HEK293 (cell line): ENCODE measurements around the gene UGT1A10.

Experiments used
- CTCF ChIA-PET: fragments of 350-600 bp; formaldehyde crosslinking; extraction: SDS; loops from one replicate; lab custom pipeline; 2021; ENCODE audit warnings: antibody characterized with exemption; lab: Yijun Ruan, JAX
- POLR2A ChIA-PET: fragments of 300-600 bp; formaldehyde crosslinking; extraction: SDS; loops from one replicate; lab custom pipeline; 2020; ENCODE audit warnings: antibody characterized with exemption, inconsistent platforms; lab: Yijun Ruan, JAX
- H3K27ac ChIP-seq: fragments of 200-500 bp; sonication (Bioruptor generic); 2 replicates; pipeline ENCODE4 v1.5.1; 2014; ENCODE audit warnings: low read depth, low read length, control low read depth, inconsistent platforms; ENCODE audit errors: extremely low read depth
- H3K36me3 ChIP-seq, 2 experiments: fragments of 200-500 bp in 1 of 2; sonication (Bioruptor generic) in 1 of 2; 1 replicate in 1 of 2; 2 replicates in 1 of 2; pipeline ENCODE4 v1.5.1; 2014 to 2017; ENCODE audit warnings: inconsistent platforms in 2 of 2, low read length in 2 of 2; ENCODE audit not compliant: control insufficient read depth in 2 of 2, insufficient read depth in 1 of 2
- H3K4me1 ChIP-seq: fragments of 200-500 bp; sonication (Bioruptor generic); 2 replicates; pipeline ENCODE4 v1.5.1; 2014; ENCODE audit warnings: mild to moderate bottlenecking, low read length, inconsistent platforms; ENCODE audit not compliant: control insufficient read depth, insufficient read depth
- H3K4me3 ChIP-seq: 2 replicates; pipeline ENCODE4 v1.5.1; 2011; ENCODE audit warnings: low read depth, mild to moderate bottlenecking, control low read depth, low read length, moderate library complexity
- H3K9me3 ChIP-seq: fragments of 200-500 bp; sonication (Bioruptor generic); 2 replicates; pipeline ENCODE4 v1.5.1; 2014; ENCODE audit warnings: low read depth, low read length, inconsistent platforms; ENCODE audit not compliant: control insufficient read depth, insufficient read depth
- BCL11A ChIP-seq: fragments of 450-650 bp; formaldehyde crosslinking; IDR thresholded peaks from 2 replicates; pipeline ENCODE4 v1.5.1; 2016; ENCODE audit warnings: low read depth, missing biosample characterization, missing genetic modification characterization
- GLI2 ChIP-seq: fragments of 450-650 bp; formaldehyde crosslinking; IDR thresholded peaks from 2 replicates; pipeline ENCODE4; 2017; ENCODE audit warnings: missing biosample characterization, missing genetic modification characterization, low read depth, borderline replicate concordance
- GLI4 ChIP-seq: fragments of 450-650 bp; formaldehyde crosslinking; IDR thresholded peaks from 2 replicates; pipeline ENCODE4 v1.5.1; 2016; ENCODE audit warnings: missing biosample characterization, missing genetic modification characterization
- HOXA7 ChIP-seq: sonication (generic); formaldehyde crosslinking; IDR thresholded peaks from 2 replicates; pipeline ENCODE4 v1.8.1; 2022; ENCODE audit warnings: missing genetic modification reagents, borderline replicate concordance
- SCRT2 ChIP-seq: fragments of 450-650 bp; formaldehyde crosslinking; IDR thresholded peaks from 2 replicates; pipeline ENCODE4 v1.5.1; 2016; ENCODE audit warnings: missing biosample characterization, missing genetic modification characterization
- TRIM28 ChIP-seq: IDR thresholded peaks from 2 replicates; pipeline ENCODE4 v1.6.1; 2011; ENCODE audit warnings: low read length, control low read depth, borderline replicate concordance
- ZFP37 ChIP-seq: fragments of 450-650 bp; formaldehyde crosslinking; IDR thresholded peaks from 2 replicates; pipeline ENCODE4 v1.5.1; 2016; ENCODE audit warnings: missing biosample characterization, missing genetic modification characterization
- ZNF10 ChIP-seq: fragments of 450-650 bp; formaldehyde crosslinking; IDR thresholded peaks from 2 replicates; pipeline ENCODE4 v1.5.1; 2017; ENCODE audit warnings: missing biosample characterization, missing genetic modification characterization
- ZNF114 ChIP-seq: fragments of 450-650 bp; formaldehyde crosslinking; IDR thresholded peaks from 2 replicates; pipeline ENCODE4 v1.5.0; 2017; ENCODE audit warnings: missing biosample characterization, missing genetic modification characterization
- ZNF157 ChIP-seq: fragments of 450-650 bp; formaldehyde crosslinking; IDR thresholded peaks from 2 replicates; pipeline ENCODE4 v1.5.1; 2016; ENCODE audit warnings: missing biosample characterization, missing genetic modification characterization
- ZNF16 ChIP-seq: fragments of 450-650 bp; formaldehyde crosslinking; IDR thresholded peaks from 2 replicates; pipeline ENCODE4 v1.5.1; 2016; ENCODE audit warnings: low read depth, missing biosample characterization, missing genetic modification characterization
- ZNF221 ChIP-seq: fragments of 450-650 bp; formaldehyde crosslinking; IDR thresholded peaks from 2 replicates; pipeline ENCODE4 v1.5.1; 2017; ENCODE audit warnings: missing biosample characterization, missing genetic modification characterization, borderline replicate concordance
- ZNF23 ChIP-seq: fragments of 450-650 bp; formaldehyde crosslinking; IDR thresholded peaks from 2 replicates; pipeline ENCODE4 v1.5.1; 2016; ENCODE audit warnings: missing biosample characterization, missing genetic modification characterization, borderline replicate concordance
- ZNF335 ChIP-seq: fragments of 450-650 bp; formaldehyde crosslinking; conservative IDR thresholded peaks from 2 replicates; pipeline ENCODE4 v1.5.1; 2016; ENCODE audit warnings: missing biosample characterization, missing genetic modification characterization
- ZNF366 ChIP-seq: fragments of 450-650 bp; formaldehyde crosslinking; conservative IDR thresholded peaks from 2 replicates; pipeline ENCODE4 v1.5.1; 2016; ENCODE audit warnings: missing biosample characterization, missing genetic modification characterization
- ZNF37A ChIP-seq: fragments of 450-650 bp; IDR thresholded peaks from 2 replicates; pipeline ENCODE4 v1.5.1; 2018; ENCODE audit warnings: missing biosample characterization, missing genetic modification characterization
- ZNF521 ChIP-seq: fragments of 450-650 bp; formaldehyde crosslinking; IDR thresholded peaks from 2 replicates; pipeline ENCODE4 v1.5.1; 2017; ENCODE audit warnings: missing biosample characterization, mild to moderate bottlenecking, missing genetic modification characterization
- ZNF585B ChIP-seq: fragments of 450-650 bp; formaldehyde crosslinking; IDR thresholded peaks from 2 replicates; pipeline ENCODE4 v1.5.1; 2016; ENCODE audit warnings: missing biosample characterization, missing genetic modification characterization
- ZNF610 ChIP-seq: fragments of 450-650 bp; formaldehyde crosslinking; IDR thresholded peaks from 2 replicates; pipeline ENCODE4 v1.5.1; 2016; ENCODE audit warnings: missing biosample characterization, missing genetic modification characterization, borderline replicate concordance
- ZNF626 ChIP-seq: fragments of 450-650 bp; sonication (Bioruptor Pico); formaldehyde crosslinking; IDR thresholded peaks from 2 replicates; pipeline ENCODE4 v1.5.1; 2018; ENCODE audit warnings: missing biosample characterization, missing genetic modification characterization, inconsistent platforms
- ZNF654 ChIP-seq: fragments of 450-650 bp; formaldehyde crosslinking; IDR thresholded peaks from 2 replicates; pipeline ENCODE4 v1.5.1; 2016; ENCODE audit warnings: low read depth, missing biosample characterization, missing genetic modification characterization
- ZNF658 ChIP-seq: fragments of 450-650 bp; formaldehyde crosslinking; IDR thresholded peaks from 2 replicates; pipeline ENCODE4; 2016; ENCODE audit warnings: missing biosample characterization, missing genetic modification characterization
- ZNF76 ChIP-seq: fragments of 450-650 bp; formaldehyde crosslinking; IDR thresholded peaks from 2 replicates; pipeline ENCODE4; 2016; ENCODE audit warnings: low read depth, missing biosample characterization, missing genetic modification characterization, borderline replicate concordance
- ZNF768 ChIP-seq: fragments of 450-650 bp; formaldehyde crosslinking; IDR thresholded peaks from 2 replicates; pipeline ENCODE4 v1.5.1; 2018; ENCODE audit warnings: missing biosample characterization, mild to moderate bottlenecking, missing genetic modification characterization
- ZSCAN16 ChIP-seq: fragments of 450-650 bp; formaldehyde crosslinking; IDR thresholded peaks from 2 replicates; pipeline ENCODE4 v1.5.1; 2016; ENCODE audit warnings: missing biosample characterization, missing genetic modification characterization
- TF ChIP-seq, protein P1 (sequence below): fragments of 450-650 bp; formaldehyde crosslinking; IDR thresholded peaks from 2 replicates; pipeline ENCODE4 v1.5.1; 2017; ENCODE audit warnings: missing biosample characterization, mild to moderate bottlenecking, missing genetic modification characterization, moderate library complexity
- TF ChIP-seq, protein P2 (sequence below): sonication (generic); formaldehyde crosslinking; IDR thresholded peaks from 2 replicates; pipeline ENCODE4 v1.8.1; 2022; ENCODE audit warnings: mild to moderate bottlenecking, moderate library complexity, missing genetic modification reagents
- TF ChIP-seq, protein P3 (sequence below): fragments of 450-650 bp; formaldehyde crosslinking; optimal IDR thresholded peaks from 2 replicates; pipeline ENCODE3; 2016; ENCODE audit warnings: missing biosample characterization, mild to moderate bottlenecking, missing genetic modification characterization
- TF ChIP-seq, protein P4 (sequence below): fragments of 450-650 bp; formaldehyde crosslinking; IDR thresholded peaks from 2 replicates; pipeline ENCODE4 v1.5.1; 2016; ENCODE audit warnings: missing biosample characterization, missing genetic modification characterization
- TF ChIP-seq, protein P5 (sequence below): fragments of 450-650 bp; formaldehyde crosslinking; IDR thresholded peaks from 2 replicates; pipeline ENCODE4 v1.5.1; 2016; ENCODE audit warnings: missing biosample characterization, missing genetic modification characterization

The UGT1A10 gene

DNA sequence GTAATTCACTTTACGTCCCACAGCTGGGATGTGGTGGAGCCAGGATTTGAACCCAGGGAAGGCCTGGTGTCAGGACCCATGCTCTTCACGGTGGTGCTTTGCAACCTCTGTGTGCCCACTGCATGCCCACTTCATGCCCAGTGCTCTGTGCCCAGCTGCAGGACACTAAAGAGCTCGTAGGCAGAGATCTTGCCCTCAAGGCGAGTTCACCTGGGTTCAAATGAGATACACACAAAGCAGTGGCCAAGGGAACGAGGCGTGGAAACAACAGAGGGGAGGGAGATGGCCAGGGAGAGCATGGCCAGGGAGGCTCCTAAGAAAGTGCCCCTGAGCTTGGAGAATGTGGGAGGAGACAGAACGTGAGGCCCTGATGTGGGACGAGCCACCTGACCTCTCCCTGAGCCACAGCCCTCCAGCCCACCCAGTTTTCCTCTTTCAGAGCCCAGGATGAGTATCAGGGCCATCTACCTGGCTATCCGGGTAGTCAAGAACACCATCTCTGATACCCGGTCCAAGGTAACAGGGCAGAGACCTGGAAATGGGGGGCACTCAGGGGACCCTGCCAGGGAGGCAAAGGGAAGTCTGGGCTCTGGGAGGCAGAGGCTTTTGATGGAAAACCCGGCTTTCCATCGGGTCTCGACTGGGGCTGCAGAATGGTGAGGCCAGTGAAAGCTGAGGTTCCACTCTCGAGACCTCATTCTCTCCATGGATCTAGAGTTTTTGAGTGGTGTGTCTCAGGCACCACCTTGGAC lies 162.3 kb downstream of the UGT1A10 start:
- no peak overlapping the region for H3K4me3 ChIP-seq
- TF ChIP-seq ZNF221 (no peak), ZNF654 (tag by site-specific recombination) (no peak), TRIM28 (no peak), ZNF114 (tag by site-specific recombination) (no peak), ZNF626 (tag by site-specific recombination) (no peak), ZNF521 (tag by site-specific recombination) (no peak), ZNF76 (tag by site-specific recombination) (no peak), GLI4 (tag by site-specific recombination) (no peak), ZNF10 (tag by site-specific recombination) (no peak), ZNF366 (no peak), SCRT2 (no peak), ZSCAN16 (no peak)
- TF ChIP-seq, protein P1, sequence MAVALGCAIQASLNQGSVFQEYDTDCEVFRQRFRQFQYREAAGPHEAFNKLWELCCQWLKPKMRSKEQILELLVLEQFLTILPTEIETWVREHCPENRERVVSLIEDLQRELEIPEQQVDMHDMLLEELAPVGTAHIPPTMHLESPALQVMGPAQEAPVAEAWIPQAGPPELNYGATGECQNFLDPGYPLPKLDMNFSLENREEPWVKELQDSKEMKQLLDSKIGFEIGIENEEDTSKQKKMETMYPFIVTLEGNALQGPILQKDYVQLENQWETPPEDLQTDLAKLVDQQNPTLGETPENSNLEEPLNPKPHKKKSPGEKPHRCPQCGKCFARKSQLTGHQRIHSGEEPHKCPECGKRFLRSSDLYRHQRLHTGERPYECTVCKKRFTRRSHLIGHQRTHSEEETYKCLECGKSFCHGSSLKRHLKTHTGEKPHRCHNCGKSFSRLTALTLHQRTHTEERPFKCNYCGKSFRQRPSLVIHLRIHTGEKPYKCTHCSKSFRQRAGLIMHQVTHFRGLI (tag by site-specific recombination), result no peak
- TF ChIP-seq, protein P2, sequence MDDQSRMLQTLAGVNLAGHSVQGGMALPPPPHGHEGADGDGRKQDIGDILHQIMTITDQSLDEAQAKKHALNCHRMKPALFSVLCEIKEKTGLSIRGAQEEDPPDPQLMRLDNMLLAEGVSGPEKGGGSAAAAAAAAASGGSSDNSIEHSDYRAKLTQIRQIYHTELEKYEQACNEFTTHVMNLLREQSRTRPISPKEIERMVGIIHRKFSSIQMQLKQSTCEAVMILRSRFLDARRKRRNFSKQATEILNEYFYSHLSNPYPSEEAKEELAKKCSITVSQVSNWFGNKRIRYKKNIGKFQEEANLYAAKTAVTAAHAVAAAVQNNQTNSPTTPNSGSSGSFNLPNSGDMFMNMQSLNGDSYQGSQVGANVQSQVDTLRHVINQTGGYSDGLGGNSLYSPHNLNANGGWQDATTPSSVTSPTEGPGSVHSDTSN (CRISPR knock-in tag), result no peak
- H3K4me1 ChIP-seq, result no peaks in the 10 kb centered on the region
- POLR2A ChIA-PET, result no interaction called here
- no peaks in the 10 kb centered on the region for H3K36me3 ChIP-seq
- CTCF ChIA-PET, result interaction anchor here (0.6 kb wide), 1 partner anchor 1164 kb away, joined by 3 read pairs; no protein-coding TSS in a partner anchor
- no peaks in the 10 kb centered on the region for H3K9me3 ChIP-seq
- no peak overlapping the region for H3K27ac ChIP-seq

DNA sequence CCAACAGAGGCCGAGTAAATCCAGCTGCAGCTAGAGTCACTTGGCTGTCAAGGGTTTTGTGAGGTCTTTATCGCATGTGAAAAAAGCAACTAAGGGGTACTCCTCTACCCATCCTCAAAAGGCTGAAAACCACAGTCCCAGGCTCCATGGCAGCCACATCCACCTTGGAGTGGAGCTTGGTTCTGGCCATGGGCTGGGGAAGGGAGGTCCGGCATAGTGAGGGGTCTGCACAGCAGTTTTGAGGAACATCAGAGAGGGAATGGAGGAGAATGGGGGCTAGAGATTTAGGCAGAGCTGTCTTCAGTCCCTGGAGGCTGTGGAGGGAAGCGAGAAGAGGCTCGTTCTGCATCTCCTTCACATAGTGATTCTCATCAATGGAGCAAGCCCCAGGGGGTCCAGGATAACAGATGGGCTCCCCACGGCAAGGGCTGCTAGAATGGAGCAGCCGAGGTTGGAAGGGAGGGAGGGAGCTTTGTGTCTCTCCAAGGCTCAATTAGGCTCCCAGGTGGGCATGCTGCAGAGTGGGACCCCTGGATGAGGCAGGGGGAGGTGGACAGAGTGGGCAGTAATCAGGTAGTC lies 162.9 kb downstream of the UGT1A10 start:
- Histone ChIP-seq H3K4me1 (no peaks in the 10 kb centered on the region), H3K4me3 (no peak overlapping the region), H3K9me3 (no peaks in the 10 kb centered on the region), H3K36me3 (no peaks in the 10 kb centered on the region), H3K27ac (no peak overlapping the region)
- CTCF ChIA-PET, result no interaction called here
- POLR2A ChIA-PET, result no interaction called here
- TF ChIP-seq ZNF658, result no peak
- TF ChIP-seq, protein P3, sequence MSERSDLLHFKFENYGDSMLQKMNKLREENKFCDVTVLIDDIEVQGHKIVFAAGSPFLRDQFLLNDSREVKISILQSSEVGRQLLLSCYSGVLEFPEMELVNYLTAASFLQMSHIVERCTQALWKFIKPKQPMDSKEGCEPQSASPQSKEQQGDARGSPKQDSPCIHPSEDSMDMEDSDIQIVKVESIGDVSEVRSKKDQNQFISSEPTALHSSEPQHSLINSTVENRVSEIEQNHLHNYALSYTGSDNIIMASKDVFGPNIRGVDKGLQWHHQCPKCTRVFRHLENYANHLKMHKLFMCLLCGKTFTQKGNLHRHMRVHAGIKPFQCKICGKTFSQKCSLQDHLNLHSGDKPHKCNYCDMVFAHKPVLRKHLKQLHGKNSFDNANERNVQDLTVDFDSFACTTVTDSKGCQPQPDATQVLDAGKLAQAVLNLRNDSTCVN (tag by site-specific recombination), result no peak
- no peak for TF ChIP-seq ZNF335 (tag by site-specific recombination)
- no peak for TF ChIP-seq ZNF157 (tag by site-specific recombination)
- TF ChIP-seq GLI2 (tag by site-specific recombination), result no peak
- TF ChIP-seq ZNF16 (tag by site-specific recombination), result no peak
- TF ChIP-seq, protein P4, sequence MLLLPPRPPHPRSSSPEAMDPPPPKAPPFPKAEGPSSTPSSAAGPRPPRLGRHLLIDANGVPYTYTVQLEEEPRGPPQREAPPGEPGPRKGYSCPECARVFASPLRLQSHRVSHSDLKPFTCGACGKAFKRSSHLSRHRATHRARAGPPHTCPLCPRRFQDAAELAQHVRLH, result no peak
- TF ChIP-seq ZNF610 (tag by site-specific recombination), result no peak
- TF ChIP-seq ZFP37 (tag by site-specific recombination), result no peak
- TF ChIP-seq ZNF37A (tag by site-specific recombination), result no peak
- no peak for TF ChIP-seq ZNF585B (tag by site-specific recombination)
- TF ChIP-seq BCL11A (tag by site-specific recombination), result no peak
- TF ChIP-seq ZNF23, result no peak
- TF ChIP-seq, protein P5, sequence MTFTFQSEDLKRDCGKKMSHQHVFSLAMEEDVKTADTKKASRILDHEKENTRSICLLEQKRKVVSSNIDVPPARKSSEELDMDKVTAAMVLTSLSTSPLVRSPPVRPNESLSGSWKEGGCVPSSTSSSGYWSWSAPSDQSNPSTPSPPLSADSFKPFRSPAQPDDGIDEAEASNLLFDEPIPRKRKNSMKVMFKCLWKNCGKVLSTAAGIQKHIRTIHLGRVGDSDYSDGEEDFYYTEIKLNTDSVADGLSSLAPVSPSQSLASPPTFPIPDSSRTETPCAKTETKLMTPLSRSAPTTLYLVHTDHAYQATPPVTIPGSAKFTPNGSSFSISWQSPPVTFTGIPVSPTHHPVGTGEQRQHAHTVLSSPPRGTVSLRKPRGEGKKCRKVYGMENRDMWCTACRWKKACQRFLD, result no peak
- TF ChIP-seq ZNF768 (tag by site-specific recombination), result no peak
- no peak for TF ChIP-seq HOXA7 (CRISPR knock-in tag)
